K562 (cell line): ENCODE measurements around the gene TSR3. TPM values are rescaled to one million over a fixed set of nuclear protein-coding genes. Genes with fewer than 3 reads are reported as not detected.

ENCODE experiments used
- CBFA2T3 ChIP-seq: fragments of 450-650 bp; IDR thresholded peaks from 2 replicates; pipeline ENCODE4 v1.6.1; 2017
- CBX2 ChIP-seq: fragments of 200-600 bp; sonication (generic); IDR thresholded peaks from one replicate; pipeline ENCODE4 v1.6.1; 2012; ENCODE audit warnings: mild to moderate bottlenecking, low read length, inconsistent platforms; ENCODE audit not compliant: insufficient read depth, poor library complexity, severe bottlenecking
- DACH1 ChIP-seq: fragments of 450-650 bp; IDR thresholded peaks from 2 replicates; pipeline ENCODE4 v1.6.1; 2018; ENCODE audit not compliant: partially characterized antibody
- E2F5 ChIP-seq: sonication (generic); formaldehyde crosslinking; IDR thresholded peaks from 2 replicates; pipeline ENCODE4 v1.8.0; 2022; ENCODE audit warnings: mild to moderate bottlenecking, missing genetic modification reagents
- FOXJ2 ChIP-seq: fragments of 200-800 bp; sonication (Bioruptor generic); IDR thresholded peaks from 2 replicates; pipeline ENCODE4 v1.6.1; 2016; ENCODE audit warnings: missing genetic modification characterization, missing compliant biosample characterization
- HDAC6 ChIP-seq: IDR thresholded peaks from 2 replicates; pipeline ENCODE4 v1.6.1; 2012; ENCODE audit warnings: low read depth, mild to moderate bottlenecking, control low read depth, inconsistent platforms, low read length, moderate library complexity
- HNRNPUL1 ChIP-seq: fragments of 200-400 bp; formaldehyde crosslinking; IDR thresholded peaks from 2 replicates; pipeline ENCODE4 v1.6.1; 2017; ENCODE audit warnings: low read length
- HOXB6 ChIP-seq: fragments of 250-450 bp; sonication (Bioruptor Pico); IDR thresholded peaks from 2 replicates; pipeline ENCODE4 v1.5.1; 2022; ENCODE audit warnings: mild to moderate bottlenecking, borderline replicate concordance
- MTA1 ChIP-seq: fragments of 450-650 bp; IDR thresholded peaks from 2 replicates; pipeline ENCODE4 v1.6.1; 2017; ENCODE audit warnings: borderline replicate concordance
- NFE2 ChIP-seq: IDR thresholded peaks from 2 replicates; pipeline ENCODE4 v1.6.1; 2014; ENCODE audit warnings: antibody characterized with exemption, low read depth
- NONO ChIP-seq, 2 experiments: fragments of 200-400 bp in 1 of 2; fragments of 450-650 bp in 1 of 2; formaldehyde crosslinking in 1 of 2; IDR thresholded peaks; 2 replicates each; pipeline ENCODE4 v1.6.1; 2017; ENCODE audit warnings: low read depth in 2 of 2, mild to moderate bottlenecking in 2 of 2, moderate library complexity in 2 of 2, low read length in 1 of 2
- PHF8 ChIP-seq: fragments of 200-600 bp; sonication (generic); IDR thresholded peaks from 2 replicates; pipeline ENCODE4 v1.6.1; 2012; ENCODE audit warnings: mixed run types, mild to moderate bottlenecking, inconsistent platforms, low read length, moderate library complexity, borderline replicate concordance
- PHTF2 ChIP-seq: fragments of 250-450 bp; sonication (Bioruptor Pico); IDR thresholded peaks from 2 replicates; pipeline ENCODE4 v1.5.0; 2021; ENCODE audit warnings: mild to moderate bottlenecking
- PRPF4 ChIP-seq: fragments of 200-400 bp; formaldehyde crosslinking; IDR thresholded peaks from one replicate; pipeline ENCODE4 v1.6.1; 2017; ENCODE audit warnings: low read length, low read depth, mild to moderate bottlenecking; ENCODE audit not compliant: insufficient read depth, poor library complexity, severe bottlenecking
- PTBP1 ChIP-seq: fragments of 200-400 bp; formaldehyde crosslinking; IDR thresholded peaks from 2 replicates; pipeline ENCODE4 v1.6.1; 2017; ENCODE audit warnings: low read depth, low read length
- RAD51 ChIP-seq: fragments of 450-650 bp; IDR thresholded peaks from 2 replicates; pipeline ENCODE4 v1.7.1; 2016; ENCODE audit warnings: low read depth, mild to moderate bottlenecking, borderline replicate concordance
- RBBP5 ChIP-seq: fragments of 200-600 bp; sonication (generic); IDR thresholded peaks from 2 replicates; pipeline ENCODE4 v1.6.1; 2012; ENCODE audit warnings: borderline replicate concordance, mild to moderate bottlenecking, low read length, control low read depth, inconsistent platforms; ENCODE audit not compliant: insufficient read depth, poor library complexity, severe bottlenecking
- SIRT6 ChIP-seq: IDR thresholded peaks from one replicate; pipeline ENCODE4 v1.6.1; 2012; ENCODE audit warnings: low read depth, mild to moderate bottlenecking, control low read depth, inconsistent platforms, low read length, moderate library complexity
- SLC30A9 ChIP-seq: fragments of 250-450 bp; sonication (Bioruptor Pico); IDR thresholded peaks from 2 replicates; pipeline ENCODE4 v1.8.0; 2022; ENCODE audit warnings: mild to moderate bottlenecking, moderate library complexity
- SUPT5H ChIP-seq: fragments of 450-650 bp; IDR thresholded peaks from 2 replicates; pipeline ENCODE4 v1.6.1; 2016
- TBP ChIP-seq: optimal IDR thresholded peaks from 2 replicates; pipeline ENCODE3; 2011; ENCODE audit warnings: low read depth, low read length, improper control_type of control experiment
- ZEB2 ChIP-seq: fragments of 450-650 bp; IDR thresholded peaks from 2 replicates; pipeline ENCODE4 v1.6.1; 2016
- ZNF217 ChIP-seq: sonication (generic); formaldehyde crosslinking; IDR thresholded peaks from 2 replicates; pipeline ENCODE4 v1.8.0; 2022; ENCODE audit warnings: mild to moderate bottlenecking, missing genetic modification reagents
- ZNF592 ChIP-seq: fragments of 450-650 bp; IDR thresholded peaks from 2 replicates; pipeline ENCODE4 v1.6.1; 2017; ENCODE audit warnings: antibody characterized with exemption, mild to moderate bottlenecking
- ZNF699 ChIP-seq: fragments of 250-450 bp; sonication (Bioruptor Pico); IDR thresholded peaks from 2 replicates; pipeline ENCODE4 v1.8.0; 2021; ENCODE audit warnings: mild to moderate bottlenecking, moderate library complexity; ENCODE audit not compliant: insufficient replicate concordance
- polyA plus RNA-seq, 8 experiments: library from polyadenylated mRNA; depleted of rRNA in 4 of 8; stranded (reverse) in 5 of 8; unstranded in 3 of 8; fragments of >200 nt; fragmentation: Nextera tagmentation in 2 of 8; fragmentation: Illumina TruSeq in 1 of 8; extraction: Ambion mirVana in 2 of 8; extraction: Trizol in 1 of 8; gene quantifications; 2 replicates each; pipeline versions ENCODE4 v1.2.1 to v1.2.3, GENCODE V29; 2011 to 2014; ENCODE audit warnings: inconsistent platforms in 1 of 8, missing spikeins in 1 of 8
- total RNA-seq, 7 experiments: library from RNA; depleted of rRNA in 6 of 7; stranded (reverse); fragments of >200 nt in 6 of 7; fragmentation: Illumina TruSeq in 2 of 7; extraction: Trizol in 2 of 7; gene quantifications; 2 replicates each; pipeline versions ENCODE4 v1.2.1 to v1.2.3, GENCODE V29; 2011 to 2021; ENCODE audit warnings: low replicate concordance in 1 of 7

TSR3 gene
- total and polyA plus RNA-seq, 9 of the 15 experiments (the other 6 are each of a cell fraction or from before 2014, with no cell fraction given), result 1.5 to 74.8 (median 16.5) TPM

GRCh38 chr16:1308977-1309885 lies 42.4 kb downstream of the TSR3 start, which contains the start of gene UBE2I (continued):
- no peak for TF ChIP-seq ZNF592
- no peak for TF ChIP-seq SUPT5H
- TF ChIP-seq ZEB2, result no peak
- no peak for TF ChIP-seq HDAC6
- TF ChIP-seq TBP, result peak; percentile 33
- TF ChIP-seq FOXJ2 (tag), result no peak
- no peak for TF ChIP-seq DACH1
- no peak for TF ChIP-seq HNRNPUL1
- TF ChIP-seq SIRT6, result no peak
- TF ChIP-seq PHF8, result peak; percentile 61; the same call in 1 of the 2 replicates
- peak; percentile 96 for TF ChIP-seq MTA1
- no peak for TF ChIP-seq ZNF217 (CRISPR knock-in tag)
- no peak for TF ChIP-seq NFE2
- TF ChIP-seq RBBP5, result peak; percentile 63
- no peak for TF ChIP-seq PTBP1
- TF ChIP-seq E2F5 (CRISPR knock-in tag), result no peak
- no peak for TF ChIP-seq CBFA2T3
- TF ChIP-seq PRPF4, result no peak
- TF ChIP-seq HOXB6 (CRISPR knock-in tag), result no peak
- no peak for TF ChIP-seq RAD51
- TF ChIP-seq CBX2, result no peak
- TF ChIP-seq ZNF699 (CRISPR knock-in tag), result no peak
- TF ChIP-seq PHTF2 (CRISPR knock-in tag), result no peak
- TF ChIP-seq SLC30A9 (CRISPR knock-in tag), result no peak
- no peak; a peak in 1 of 4 replicates for TF ChIP-seq NONO (IDR thresholded peaks at IDR 0.05; ENCODE audit: low read depth in 2 of 2, low read length in 1 of 2)
